DMS 273 (cell line): ENCODE data around the gene DCAF16.
A peak's percentile ranks its signal among the peaks of the same experiment; 100 is the strongest.

Source experiments
- DNase-seq: peaks from one replicate; lab custom pipeline; 2025; ENCODE audit not compliant: unreplicated experiment; lab: John Stamatoyannopoulos, UW

The DCAF16 gene

DNA sequence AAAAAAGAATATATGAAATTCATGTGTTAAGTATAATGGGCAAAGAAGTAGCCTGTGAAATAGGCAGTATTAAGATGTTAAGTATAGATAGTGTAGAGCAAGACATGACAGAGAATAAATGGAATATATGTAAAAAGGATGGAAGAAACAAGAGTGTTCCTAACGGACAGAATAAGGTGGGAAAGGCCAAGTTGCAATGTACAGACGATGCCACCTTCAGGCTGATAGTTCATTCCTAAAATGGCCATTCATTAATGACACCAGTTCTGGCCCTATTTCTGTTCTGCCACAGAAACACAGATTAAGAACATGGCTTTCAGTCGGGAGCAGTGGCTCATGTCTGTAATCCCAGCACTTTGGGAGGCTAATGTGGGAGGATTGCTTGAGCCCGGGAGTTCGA is 24.7 kb downstream of the DCAF16 start:
- peak; percentile 47 for DNase-seq

DNA sequence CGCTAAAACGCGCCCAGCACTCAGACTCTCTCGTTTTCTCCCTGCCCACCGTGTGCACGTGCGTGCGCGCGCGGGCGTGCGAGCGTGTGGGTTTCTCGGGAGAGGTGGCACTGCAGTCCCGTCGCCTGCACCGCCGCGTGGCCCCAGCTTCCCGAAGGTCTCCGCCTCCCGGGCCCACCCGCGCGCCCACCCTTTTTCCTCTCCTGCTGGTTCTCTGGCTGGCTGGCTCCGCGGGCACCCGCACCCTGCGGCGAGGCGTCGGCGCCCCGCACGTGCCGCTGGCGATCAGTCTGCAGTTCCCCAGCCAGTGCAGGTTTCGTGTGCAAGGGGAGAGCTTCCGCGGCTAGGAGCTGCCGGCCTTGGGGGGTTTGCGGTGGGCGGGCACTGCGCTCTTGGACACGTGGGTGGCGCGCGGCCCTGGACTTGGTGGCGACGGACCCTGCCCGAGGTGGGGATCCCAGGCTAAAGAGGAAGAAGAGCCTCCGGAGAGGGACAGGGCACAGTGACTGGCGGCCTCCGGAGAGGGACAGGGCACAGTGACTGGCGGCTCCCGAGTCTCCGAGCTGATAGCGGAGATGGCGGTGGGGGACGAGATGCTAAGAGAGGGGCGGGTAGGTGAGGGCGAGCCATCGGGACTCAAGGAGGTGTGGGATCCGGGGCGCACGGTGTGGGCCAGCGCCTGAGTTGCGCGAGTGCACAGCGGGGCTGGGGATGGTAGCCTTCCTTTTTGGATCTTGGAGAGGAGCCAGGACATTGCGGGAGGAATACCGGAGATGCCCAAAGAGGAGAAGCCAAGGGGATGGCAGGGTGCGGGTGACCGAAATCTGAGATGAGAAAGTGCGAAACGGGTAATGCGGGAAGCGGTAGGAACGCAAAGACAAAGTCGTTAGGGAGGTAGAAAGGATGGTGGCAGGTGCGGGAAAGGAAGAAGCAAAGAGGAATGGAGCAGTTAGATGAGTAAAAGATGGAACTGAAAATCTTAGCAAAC is 29.0 kb downstream of the DCAF16 start, which contains the start of gene FAM184B:
Gene FAM184B (minus strand): TSS at position 322 of the 988 bp plus-strand sequence. CDS start 322 bp downstream, outside the sequence.
- peak; percentile 76 for DNase-seq

DNA sequence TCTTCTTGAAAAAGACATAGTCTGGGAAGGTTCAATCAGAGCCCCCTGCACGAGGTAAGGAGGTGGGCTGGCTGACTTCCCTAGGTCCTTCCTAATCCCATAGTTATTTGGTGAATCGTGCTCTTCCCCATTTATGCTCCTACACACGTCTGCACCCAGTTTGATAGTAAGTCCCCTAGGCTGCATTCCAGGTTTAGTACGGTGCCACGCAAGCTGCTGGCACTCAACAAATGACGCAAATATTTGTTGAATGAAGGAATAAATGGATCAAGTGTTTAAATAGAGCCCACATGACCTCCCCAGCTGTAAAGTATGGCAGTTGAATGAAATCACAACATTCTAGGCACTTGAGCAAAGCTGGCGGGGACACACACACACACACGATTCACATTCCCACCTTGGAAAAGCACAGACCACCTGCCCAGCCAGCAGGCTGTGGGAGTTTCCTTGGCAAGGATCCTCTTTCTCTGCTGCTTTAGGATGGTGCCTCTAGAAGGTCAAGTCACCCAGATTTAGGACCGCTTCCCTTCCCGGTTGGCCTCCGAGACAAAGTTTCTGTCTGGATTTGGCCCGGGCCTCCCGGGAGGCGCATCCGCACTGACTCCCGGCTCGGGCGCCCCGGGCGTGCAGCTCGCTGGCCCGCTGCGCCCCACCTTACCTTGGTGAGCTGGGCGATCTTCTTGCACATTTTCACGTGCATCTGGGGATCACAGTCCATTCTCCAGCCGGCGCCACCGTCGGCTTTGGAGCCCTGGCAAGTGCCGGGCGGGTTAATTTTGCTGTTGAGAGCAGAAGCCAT is 29.9 kb downstream of the DCAF16 start:
- DNase-seq: peak; percentile 76

DNA sequence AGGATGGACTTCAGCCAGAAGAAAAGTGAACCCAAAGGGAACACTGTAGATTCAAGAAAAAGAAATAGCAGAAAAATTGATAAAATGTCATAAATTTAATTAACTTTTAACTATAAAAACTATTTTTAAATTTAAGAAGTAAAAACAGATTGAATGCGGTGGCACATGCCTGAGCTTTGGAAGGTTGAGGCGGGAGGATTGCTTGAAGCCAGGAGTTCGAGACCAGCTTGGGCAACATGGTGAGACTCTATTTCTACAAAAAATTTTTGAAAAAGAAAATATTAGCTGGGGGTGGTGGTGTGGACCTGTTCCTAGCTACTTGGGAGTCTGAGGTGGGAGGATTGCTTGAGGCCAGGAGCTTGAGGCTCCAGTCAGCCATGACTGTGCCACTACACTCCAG is 32.1 kb downstream of the DCAF16 start:
- DNase-seq: no peak

DNA sequence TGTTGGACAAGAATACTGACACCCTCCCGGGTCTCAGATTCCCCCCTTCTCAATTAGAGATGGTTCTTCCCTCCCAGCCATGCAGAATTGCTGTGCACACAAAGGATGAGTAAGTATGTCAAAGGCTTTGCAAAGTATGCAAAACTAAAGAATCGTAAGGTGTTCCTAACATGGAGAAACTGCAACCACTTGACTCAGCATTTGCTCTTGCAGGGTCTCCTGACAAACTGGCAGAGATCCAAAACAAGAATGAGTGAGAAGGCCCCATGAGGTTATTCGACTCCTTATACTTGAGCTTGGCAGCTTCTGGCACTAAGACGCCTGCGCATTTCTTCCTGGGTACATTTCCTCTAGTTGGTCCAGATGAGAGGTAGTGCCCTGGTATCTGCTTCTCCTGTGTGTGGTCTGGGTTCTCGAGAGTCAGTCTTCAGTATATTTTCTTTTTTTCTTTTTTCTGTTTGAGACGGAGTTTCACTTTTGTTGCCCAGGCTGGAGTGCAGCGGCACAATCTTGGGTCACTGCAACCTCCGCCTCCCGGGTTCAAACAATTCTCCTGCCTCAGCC is 37.3 kb downstream of the DCAF16 start:
- peak; percentile 36 for DNase-seq

DNA sequence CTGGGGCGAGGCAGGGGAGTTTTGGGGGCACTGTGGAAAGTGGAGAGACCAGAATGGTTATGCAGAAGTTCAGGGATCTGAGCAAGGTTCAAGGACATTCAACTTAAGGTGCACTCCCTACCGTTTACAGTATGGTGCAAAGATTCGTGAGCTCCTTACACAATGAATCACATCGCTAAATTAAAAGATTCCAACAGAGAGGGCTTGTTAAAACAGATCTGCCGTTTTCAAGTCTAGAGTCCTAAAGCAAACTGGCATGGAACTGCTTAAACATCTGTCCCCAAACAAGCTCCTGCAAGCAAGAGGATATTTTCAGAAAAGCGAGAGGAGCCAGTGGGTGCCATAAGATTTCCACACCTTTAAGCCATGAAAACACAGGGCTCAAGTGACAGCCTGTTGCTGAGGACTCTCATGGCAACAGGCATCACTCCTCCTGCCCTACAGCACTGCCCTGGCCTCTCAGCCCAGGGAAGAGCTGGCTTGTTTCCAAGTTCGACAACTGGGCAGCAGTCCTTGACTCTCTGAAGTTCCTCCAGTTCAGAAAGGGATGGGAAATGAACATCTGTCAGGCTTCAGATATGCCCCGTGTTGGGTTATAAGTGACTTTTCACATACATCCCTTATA is 39.2 kb downstream of the DCAF16 start:
- peak; percentile 93 for DNase-seq

DNA sequence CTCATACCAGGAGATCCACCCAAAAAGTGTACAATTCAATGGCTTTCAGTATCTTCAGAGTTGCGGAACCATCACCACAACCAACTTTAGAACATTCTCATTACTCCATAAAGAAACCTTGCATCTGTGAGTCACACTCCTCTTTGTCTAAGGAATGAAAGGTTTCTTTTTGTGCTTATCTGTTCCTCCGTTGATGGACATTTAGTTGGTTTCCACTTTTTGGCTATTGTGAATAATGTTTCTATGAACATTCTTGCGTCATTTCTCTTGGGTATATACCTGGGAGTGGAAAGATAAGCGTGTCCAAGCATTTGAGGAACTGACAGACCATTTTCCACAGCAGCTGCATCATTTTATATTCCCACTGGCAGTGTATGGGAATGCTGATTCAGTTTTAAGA is 39.7 kb downstream of the DCAF16 start:
- DNase-seq: no peak

DNA sequence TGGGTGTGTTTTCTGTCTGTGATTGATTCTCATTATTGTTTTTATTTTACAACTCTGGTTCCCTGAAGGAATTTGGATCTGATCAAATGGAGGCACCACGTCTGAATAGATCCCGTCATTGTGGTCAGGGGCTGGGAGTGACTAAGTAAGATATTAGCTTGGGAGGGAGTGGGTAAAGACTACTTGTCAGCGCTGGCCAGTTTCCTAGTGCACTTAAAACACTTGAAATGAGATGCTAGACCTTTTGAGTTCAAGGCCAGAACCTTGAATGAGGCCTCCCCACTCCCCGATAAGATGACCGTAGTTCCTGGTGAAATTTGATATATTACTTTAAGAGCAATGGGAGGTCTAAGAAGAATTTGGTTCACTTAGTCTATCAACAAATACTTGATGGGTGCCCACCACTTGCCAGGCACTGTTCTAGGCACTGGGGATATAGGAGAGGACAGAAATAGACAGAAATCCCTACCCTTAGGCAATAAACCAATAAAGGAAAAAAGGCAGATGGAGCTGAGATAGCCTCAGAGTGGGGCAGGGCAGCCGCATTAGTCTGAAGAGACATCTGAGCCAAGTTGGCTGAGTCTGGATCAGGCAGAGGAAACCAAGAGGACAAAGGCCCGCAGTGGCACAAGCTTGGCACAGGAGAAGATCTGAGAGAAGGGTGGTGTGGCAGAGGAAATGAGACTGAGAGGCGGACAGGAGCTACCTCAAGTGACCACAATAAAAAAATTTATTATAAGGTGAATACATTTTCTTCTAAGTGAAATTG is 41.0 kb downstream of the DCAF16 start:
- peak; percentile 14 for DNase-seq

DNA sequence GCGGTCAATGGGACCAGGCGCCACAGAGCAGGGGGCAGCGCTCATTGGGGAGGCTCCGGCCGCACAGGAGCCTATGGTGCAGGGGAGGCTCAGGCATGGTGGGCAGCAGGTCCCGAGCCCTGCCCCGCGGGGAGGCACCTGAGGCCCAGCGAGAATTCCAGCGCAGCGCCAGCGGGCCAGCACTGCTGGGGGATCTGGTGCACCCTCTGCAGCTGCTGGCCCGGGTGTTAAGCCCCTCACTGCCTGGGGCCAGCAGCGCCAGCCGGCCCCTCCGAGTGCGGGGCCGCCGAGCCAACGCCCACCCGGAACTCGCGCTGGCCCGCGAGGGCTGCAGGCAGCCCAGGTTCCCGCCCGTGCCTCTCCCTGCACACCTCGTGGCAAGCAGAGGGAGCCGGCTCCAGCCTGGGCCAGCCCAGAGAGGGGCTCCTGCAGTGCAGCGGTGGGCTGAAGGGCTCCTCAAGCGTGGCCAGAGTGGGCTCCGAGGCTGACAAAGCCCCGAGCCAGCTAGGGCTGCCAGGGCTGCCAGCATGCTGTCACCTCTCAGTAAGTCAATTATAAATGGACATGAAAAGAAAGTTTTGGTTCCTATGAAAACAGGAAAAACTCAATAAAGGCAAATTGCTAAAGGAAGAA is 43.6 kb downstream of the DCAF16 start:
- no peak for DNase-seq

DNA sequence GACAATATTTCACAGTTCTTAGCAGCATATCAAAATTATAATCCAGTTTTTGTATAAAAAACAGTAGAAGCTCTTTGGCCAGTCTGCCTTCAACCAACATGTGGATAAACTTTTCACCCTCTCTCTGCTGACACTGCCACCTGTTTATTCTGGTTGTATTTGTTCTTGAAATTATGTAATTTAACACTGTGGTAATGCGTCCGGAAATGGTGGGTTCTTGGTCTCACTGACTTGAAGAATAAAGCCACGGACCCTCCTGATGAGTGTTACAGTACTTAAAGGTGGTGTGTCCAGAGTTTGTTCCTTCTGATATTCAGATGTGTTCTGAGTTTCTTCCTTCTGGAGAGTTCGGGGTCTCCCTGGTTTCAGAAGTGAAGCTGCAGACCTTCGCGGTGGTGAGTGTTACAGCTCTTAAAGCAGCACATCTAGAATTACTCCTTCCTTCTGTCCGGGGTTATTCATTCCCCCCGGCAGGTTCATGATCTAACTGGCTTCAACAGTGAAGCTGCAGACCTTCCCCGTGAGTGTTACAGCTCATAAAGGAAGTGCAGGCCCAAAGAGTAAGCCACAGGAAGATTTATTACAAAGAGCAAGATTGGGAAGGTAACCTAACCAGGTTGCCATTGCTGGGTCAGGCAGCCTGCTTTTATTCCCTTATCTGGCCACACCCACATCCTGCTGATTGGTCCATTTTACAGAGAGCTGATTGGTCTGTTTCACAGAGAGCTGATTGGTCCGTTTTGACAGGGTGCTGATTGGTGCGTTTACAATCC is 44.9 kb downstream of the DCAF16 start:
- DNase-seq: no peak

DNA sequence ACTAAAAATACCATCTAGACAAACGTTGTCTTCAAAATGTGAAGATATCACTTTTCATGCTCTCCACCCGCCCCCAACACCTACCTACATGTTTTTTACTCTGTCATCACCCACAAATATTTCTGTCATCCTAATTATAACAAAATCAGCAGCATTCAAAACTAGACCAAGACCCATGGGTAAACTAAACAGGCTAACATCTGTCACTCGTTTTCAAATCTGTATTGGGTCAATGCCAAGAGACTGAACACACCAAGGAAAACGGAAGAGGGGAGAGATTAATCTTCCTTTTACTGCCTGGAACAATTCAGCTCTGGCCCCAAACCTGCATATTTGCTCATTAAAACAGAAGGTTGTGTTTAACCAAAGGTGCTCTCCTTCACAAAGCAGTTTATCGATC is 46.6 kb downstream of the DCAF16 start:
- DNase-seq: peak; percentile 84

DNA sequence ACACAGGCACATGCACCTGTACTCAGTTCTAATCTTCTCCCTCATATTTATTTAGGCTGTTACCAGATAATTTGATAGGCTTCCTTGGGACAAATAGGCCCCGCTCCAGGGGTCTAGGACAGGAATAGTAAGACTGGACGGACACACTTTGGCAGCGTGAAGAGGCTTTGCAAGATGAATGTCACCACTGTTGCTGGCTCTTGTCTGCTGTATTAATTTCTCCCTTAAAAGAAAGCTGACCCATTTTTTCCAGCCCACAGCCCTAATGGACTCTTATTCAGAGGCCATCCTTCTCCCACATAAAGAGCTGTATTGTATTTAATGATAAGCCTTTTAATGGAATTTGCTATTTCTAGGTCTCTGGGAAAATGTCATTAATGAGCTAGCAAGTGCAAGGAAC is 47.1 kb downstream of the DCAF16 start:
- DNase-seq: peak; percentile 29

DNA sequence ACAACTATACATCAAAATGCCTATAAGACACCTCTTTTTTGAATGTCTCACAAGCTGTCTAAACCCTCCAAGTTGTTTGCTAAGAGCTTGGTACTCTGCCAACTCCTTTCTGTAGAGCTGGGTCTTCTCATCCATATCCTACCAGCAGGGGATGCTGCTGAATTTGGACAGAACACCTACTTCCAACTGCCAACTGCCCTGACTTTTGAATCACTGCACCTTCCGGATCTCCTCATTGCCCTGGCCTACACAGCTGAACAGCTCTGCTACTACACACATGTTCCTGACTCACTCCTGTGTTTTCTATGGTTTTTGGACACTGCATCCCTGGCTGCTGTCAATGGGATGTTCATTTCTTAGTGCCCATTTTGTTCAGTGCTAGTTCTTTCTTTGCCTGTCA is 47.8 kb downstream of the DCAF16 start:
- peak; percentile 73 for DNase-seq

DNA sequence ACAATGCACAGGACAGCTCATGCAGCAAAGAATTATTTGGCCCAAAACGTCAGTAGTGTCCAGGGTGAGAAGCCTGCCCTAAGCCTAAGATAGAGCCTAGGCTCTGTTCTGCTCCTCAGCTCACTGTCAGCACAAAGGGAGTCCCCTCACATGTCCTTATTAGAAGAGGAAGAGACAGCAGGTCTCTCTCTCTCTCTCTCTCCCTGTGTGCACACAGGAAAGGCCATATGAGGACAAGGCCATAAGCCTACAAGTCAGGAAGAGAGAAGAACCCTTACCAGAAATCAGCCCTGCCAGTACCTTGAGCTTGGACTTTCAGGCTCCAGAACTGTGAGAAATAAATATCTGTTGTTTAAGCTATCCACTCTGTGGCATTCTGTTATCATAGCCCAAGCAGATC is 49.5 kb downstream of the DCAF16 start:
- DNase-seq: peak; percentile 20

DNA sequence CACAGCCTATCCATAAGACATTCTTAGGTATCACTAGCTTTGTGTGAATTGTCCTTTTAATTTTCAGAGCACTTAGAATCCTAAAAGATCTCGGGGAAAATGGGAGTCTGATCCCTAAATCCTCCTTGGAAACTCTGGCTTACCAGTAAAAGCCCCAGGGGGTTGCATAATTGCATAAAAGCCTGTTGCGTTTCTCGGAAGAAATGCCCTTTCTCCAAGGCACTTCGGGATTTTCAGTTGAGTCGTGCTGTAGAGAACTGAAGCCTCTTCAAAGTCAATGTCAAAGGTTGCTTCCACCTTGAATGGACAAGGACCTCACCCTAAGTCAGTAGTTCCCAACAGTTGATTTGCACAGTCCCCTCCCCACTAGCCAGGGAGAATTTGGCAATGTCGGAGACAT is 49.9 kb downstream of the DCAF16 start:
- no peak for DNase-seq

DNA sequence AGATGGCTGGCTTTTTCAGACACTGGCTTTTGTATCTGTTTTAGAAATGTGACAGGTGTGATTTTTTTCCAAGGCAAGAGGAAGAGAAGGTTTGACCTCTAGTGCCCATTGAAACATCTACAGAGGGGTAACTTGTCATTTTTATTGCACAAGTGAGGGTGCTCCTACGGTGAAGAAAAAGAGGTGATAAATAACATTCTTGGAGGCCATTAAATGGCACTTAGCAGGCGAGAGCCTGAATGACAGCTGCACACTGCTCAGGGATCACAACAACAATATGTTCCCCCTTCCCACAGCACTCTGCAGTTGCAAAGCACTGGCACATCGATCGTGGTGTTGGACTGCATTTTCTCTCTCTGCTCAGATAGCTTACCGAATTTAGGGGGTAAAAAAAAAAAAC is 52.1 kb downstream of the DCAF16 start:
- DNase-seq: peak; percentile 43

DNA sequence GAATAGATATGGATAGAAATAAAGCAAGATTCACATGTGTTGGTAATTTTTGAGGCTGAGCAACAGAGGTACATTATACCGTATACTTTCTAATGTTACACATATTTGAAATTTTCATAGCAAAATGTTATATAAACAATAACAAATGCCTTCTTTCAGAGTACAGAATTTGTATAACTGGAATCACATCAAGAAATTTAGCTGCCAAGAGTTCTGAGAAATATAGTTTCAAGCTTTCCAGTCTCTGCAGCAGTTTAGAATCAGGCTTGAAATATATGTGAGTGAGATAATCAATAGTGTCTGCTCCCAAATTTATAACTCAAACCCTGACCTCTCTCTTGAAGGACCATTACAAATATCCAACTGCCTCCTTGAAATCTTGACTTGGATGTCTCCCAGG is 52.9 kb downstream of the DCAF16 start:
- DNase-seq: no peak

DNA sequence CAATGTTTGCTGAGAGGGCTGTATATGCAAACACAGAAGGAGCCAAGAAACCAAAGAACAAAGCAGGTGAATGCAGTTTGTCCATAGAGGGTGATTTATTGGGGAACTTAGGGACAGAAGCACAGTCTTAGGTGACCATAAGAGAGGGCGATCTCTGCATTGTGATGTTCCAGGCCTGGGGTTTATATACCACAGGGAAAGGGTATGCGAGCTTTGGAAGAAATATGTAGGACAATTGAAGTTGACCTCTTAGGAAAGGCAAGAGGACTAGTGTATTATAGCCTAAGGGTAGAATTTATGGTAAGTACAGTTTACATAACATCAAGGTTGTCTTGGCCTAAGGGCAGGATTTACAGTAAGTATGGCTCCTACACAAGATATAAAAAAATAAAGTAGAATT is 56.9 kb downstream of the DCAF16 start:
- no peak for DNase-seq
